Esophagus squamous epithelium (tissue), 4 donors: ENCODE results near the gene TAAR5.

Source experiments
- CTCF ChIP-seq, 6 experiments: fragments of 450-650 bp in 4 of 6; fragments of 200-600 bp in 2 of 6; sonication (generic) in 2 of 6; IDR thresholded peaks; one replicate each; pipeline ENCODE4 v1.5.1; 2016 to 2019; ENCODE audit warnings: antibody characterized with exemption in 6 of 6, mild to moderate bottlenecking in 4 of 6, moderate library complexity in 4 of 6
- POLR2A ChIP-seq, 4 donors: fragments of 450-650 bp; IDR thresholded peaks; one replicate each; pipeline ENCODE4 v1.6.1; 2017; ENCODE audit warnings: antibody characterized with exemption in 4 of 4, mild to moderate bottlenecking in 4 of 4, moderate library complexity in 3 of 4

GRCh38 chr6:132548746-132549463, 40.6 kb downstream of the TAAR5 start:
- TF ChIP-seq CTCF (IDR thresholded peaks at IDR 0.05) (no peak), POLR2A (IDR thresholded peaks at IDR 0.05) (no peak)
